LNCaP clone FGC (cell line): Measurements from ENCODE around the gene TRPC1.
"Not testable (repeated sequence)": the region's sequence is repeated elsewhere in the genome, so short reads cannot be mapped to it uniquely, and the experiment has no call there.

ENCODE experiments used
- DNase-seq: peaks from one replicate; pipeline ENCODE4 v3.0.0-alpha.2; 2011; ENCODE audit warnings: low read depth
- H3K4me3 ChIP-seq: 2 replicates; pipeline ENCODE4 v1.5.1; 2011; ENCODE audit warnings: mild to moderate bottlenecking, low read depth, low read length, control low read depth
- CTCF ChIP-seq: IDR thresholded peaks from 2 replicates; pipeline ENCODE4 v1.5.1; 2012; ENCODE audit warnings: mild to moderate bottlenecking; ENCODE audit not compliant: control insufficient read depth, insufficient read depth; ENCODE audit errors: extremely low read depth

The TRPC1 gene

GRCh38 chr3:142694225-142694624, 29.6 kb upstream of the TRPC1 start:
- no peak for TF ChIP-seq CTCF
- DNase-seq, result no peak
- no peak overlapping the region for H3K4me3 ChIP-seq

- no peak overlapping the region for H3K4me3 ChIP-seq
- no peak for DNase-seq
- no peak for TF ChIP-seq CTCF
Measured at GRCh38 chr3:142705198-142705597, 18.6 kb upstream of the TRPC1 start.

- H3K4me3 ChIP-seq, result no peak overlapping the region
- no peak for TF ChIP-seq CTCF
- no peak for DNase-seq
Measured at GRCh38 chr3:142706321-142707127, 17.3 kb upstream of the TRPC1 start.

- DNase-seq, result no peak
- TF ChIP-seq CTCF, result no peak
- H3K4me3 ChIP-seq, result no peak overlapping the region
Measured at GRCh38 chr3:142709207-142709606, 14.6 kb upstream of the TRPC1 start.

- not testable (repeated sequence) for H3K4me3 ChIP-seq, DNase-seq
Measured at GRCh38 chr3:142714882-142715281, 9.0 kb upstream of the TRPC1 start.

- no peak for DNase-seq
- TF ChIP-seq CTCF, result no peak
- no peak overlapping the region for H3K4me3 ChIP-seq
Measured at GRCh38 chr3:142716102-142716501, 7.7 kb upstream of the TRPC1 start.

- peak overlapping the region; percentile 50 for H3K4me3 ChIP-seq
- no peak for TF ChIP-seq CTCF
- no peak for DNase-seq
Measured at GRCh38 chr3:142723665-142723967, 218 bp upstream of the TRPC1 start.
